ENCODE results near the gene LRRFIP1. TPM values are rescaled to one million over a fixed set of nuclear protein-coding genes. Genes with fewer than 3 reads are reported as not detected.

LRRFIP1 gene
- total RNA-seq, 1 donor from 2014 or later, result 115 TPM

- FAIRE-seq (peak; percentile 36), DNase-seq (ENCODE audit: low read depth) (no peak)
- Histone ChIP-seq H3K4me3 (ENCODE audit: low read depth, low read length) (no peak overlapping the region), H3K36me3 (ENCODE audit: control insufficient read depth, insufficient read depth, low read length) (peaks cover 17% of the 10 kb centered on the region), H3K27me3 (ENCODE audit: control insufficient read depth, insufficient read depth, low read length) (no peaks in the 10 kb centered on the region)
- no peak for TF ChIP-seq CTCF (IDR thresholded peaks at IDR 0.05; ENCODE audit: insufficient read depth, low read length, severe bottlenecking)
These were observed 138.5 kb downstream of the LRRFIP1 start for GRCh38 chr2:237765875-237766274.

GRCh38 chr2:237766340-237766739 lies 139.0 kb downstream of the LRRFIP1 start:
- Histone ChIP-seq H3K4me3 (ENCODE audit: low read depth, low read length) (no peak overlapping the region), H3K27me3 (ENCODE audit: control insufficient read depth, insufficient read depth, low read length) (no peaks in the 10 kb centered on the region), H3K36me3 (ENCODE audit: control insufficient read depth, insufficient read depth, low read length) (peaks cover 17% of the 10 kb centered on the region)
- peak; percentile 8 for DNase-seq (ENCODE audit: low read depth)
- no peak for TF ChIP-seq CTCF (IDR thresholded peaks at IDR 0.05; ENCODE audit: insufficient read depth, low read length, severe bottlenecking)
- no peak for FAIRE-seq

- no peak overlapping the region for H3K4me3 ChIP-seq (ENCODE audit: low read depth, low read length)
- peaks cover 20% of the 10 kb centered on the region for H3K36me3 ChIP-seq (ENCODE audit: control insufficient read depth, insufficient read depth, low read length)
- H3K27me3 ChIP-seq (ENCODE audit: control insufficient read depth, insufficient read depth, low read length), result no peaks in the 10 kb centered on the region
- FAIRE-seq (no peak), DNase-seq (ENCODE audit: low read depth) (no peak)
- no peak for TF ChIP-seq CTCF (IDR thresholded peaks at IDR 0.05; ENCODE audit: insufficient read depth, low read length, severe bottlenecking)
These were observed 145.1 kb downstream of the LRRFIP1 start for GRCh38 chr2:237772513-237772912.

- FAIRE-seq (no peak), DNase-seq (ENCODE audit: low read depth) (no peak)
- TF ChIP-seq CTCF (IDR thresholded peaks at IDR 0.05; ENCODE audit: insufficient read depth, low read length, severe bottlenecking), result no peak
- Histone ChIP-seq H3K27me3 (ENCODE audit: control insufficient read depth, insufficient read depth, low read length) (no peaks in the 10 kb centered on the region), H3K36me3 (ENCODE audit: control insufficient read depth, insufficient read depth, low read length) (peaks cover 24% of the 10 kb centered on the region), H3K4me3 (ENCODE audit: low read depth, low read length) (no peak overlapping the region)
These were observed 146.4 kb downstream of the LRRFIP1 start for GRCh38 chr2:237773826-237774225.

GRCh38 chr2:237774811-237775553 lies 147.6 kb downstream of the LRRFIP1 start:
- FAIRE-seq (peak; percentile 50), DNase-seq (ENCODE audit: low read depth) (peak; percentile 43)
- TF ChIP-seq CTCF (IDR thresholded peaks at IDR 0.05; ENCODE audit: insufficient read depth, low read length, severe bottlenecking), result peak; percentile 80
- H3K36me3 ChIP-seq (ENCODE audit: control insufficient read depth, insufficient read depth, low read length), result peaks cover 26% of the 10 kb centered on the region
- H3K27me3 ChIP-seq (ENCODE audit: control insufficient read depth, insufficient read depth, low read length), result no peaks in the 10 kb centered on the region
- no peak overlapping the region for H3K4me3 ChIP-seq (ENCODE audit: low read depth, low read length)

- H3K4me3 ChIP-seq (ENCODE audit: low read depth, low read length), result no peak overlapping the region
- DNase-seq (ENCODE audit: low read depth) (no peak), FAIRE-seq (no peak)
- TF ChIP-seq CTCF (IDR thresholded peaks at IDR 0.05; ENCODE audit: insufficient read depth, low read length, severe bottlenecking), result no peak
- no peaks in the 10 kb centered on the region for H3K27me3 ChIP-seq (ENCODE audit: control insufficient read depth, insufficient read depth, low read length)
- peaks cover 24% of the 10 kb centered on the region for H3K36me3 ChIP-seq (ENCODE audit: control insufficient read depth, insufficient read depth, low read length)
These were observed 152.1 kb downstream of the LRRFIP1 start for GRCh38 chr2:237779521-237779920.

Measured in bronchial epithelial cell (primary cell).